Ovary (tissue), 3 donors: Measurements from ENCODE around the gene AP4S1.

Source experiments
- EP300 ChIP-seq: sonication (generic); formaldehyde crosslinking; IDR thresholded peaks from one replicate; pipeline ENCODE4 v1.6.1; 2017; ENCODE audit warnings: antibody characterized with exemption
- TF ChIP-seq, protein P1 (sequence below), 3 donors: fragments of 450-650 bp in 2 of 3; fragments of 200-600 bp in 1 of 3; IDR thresholded peaks; one replicate each; pipeline versions ENCODE4 v1.5.1 to v1.8.0; 2016 to 2022; ENCODE audit warnings: antibody characterized with exemption in 3 of 3, mild to moderate bottlenecking in 1 of 3
- donor health status: DM: no; HTN: no; CAD: no.

DNA sequence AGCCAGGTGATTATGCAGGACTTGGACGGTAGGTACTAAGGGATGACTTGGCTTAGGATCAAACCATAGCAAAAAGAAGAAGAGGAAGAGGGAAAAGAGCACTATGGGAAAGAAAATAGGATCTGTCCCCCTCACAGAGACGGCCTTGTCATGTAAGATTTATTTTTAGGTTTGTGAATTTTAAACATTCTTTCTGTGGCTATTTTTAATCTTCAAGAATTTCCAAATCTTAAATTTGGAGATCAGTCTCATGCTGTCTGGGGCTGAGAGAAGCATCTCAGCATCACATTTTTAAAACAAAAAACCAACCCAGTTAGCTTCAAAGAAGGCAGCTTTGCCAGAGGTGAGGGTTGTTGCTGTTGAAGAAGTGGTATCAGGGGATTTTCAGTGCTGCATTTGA, 53.3 kb downstream of the AP4S1 start:
- TF ChIP-seq, protein P1, sequence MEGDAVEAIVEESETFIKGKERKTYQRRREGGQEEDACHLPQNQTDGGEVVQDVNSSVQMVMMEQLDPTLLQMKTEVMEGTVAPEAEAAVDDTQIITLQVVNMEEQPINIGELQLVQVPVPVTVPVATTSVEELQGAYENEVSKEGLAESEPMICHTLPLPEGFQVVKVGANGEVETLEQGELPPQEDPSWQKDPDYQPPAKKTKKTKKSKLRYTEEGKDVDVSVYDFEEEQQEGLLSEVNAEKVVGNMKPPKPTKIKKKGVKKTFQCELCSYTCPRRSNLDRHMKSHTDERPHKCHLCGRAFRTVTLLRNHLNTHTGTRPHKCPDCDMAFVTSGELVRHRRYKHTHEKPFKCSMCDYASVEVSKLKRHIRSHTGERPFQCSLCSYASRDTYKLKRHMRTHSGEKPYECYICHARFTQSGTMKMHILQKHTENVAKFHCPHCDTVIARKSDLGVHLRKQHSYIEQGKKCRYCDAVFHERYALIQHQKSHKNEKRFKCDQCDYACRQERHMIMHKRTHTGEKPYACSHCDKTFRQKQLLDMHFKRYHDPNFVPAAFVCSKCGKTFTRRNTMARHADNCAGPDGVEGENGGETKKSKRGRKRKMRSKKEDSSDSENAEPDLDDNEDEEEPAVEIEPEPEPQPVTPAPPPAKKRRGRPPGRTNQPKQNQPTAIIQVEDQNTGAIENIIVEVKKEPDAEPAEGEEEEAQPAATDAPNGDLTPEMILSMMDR (IDR thresholded peaks at IDR 0.05), result no peak
- TF ChIP-seq EP300, result no peak
